ENCODE data around the gene IFFO2.

Gene IFFO2

DNA sequence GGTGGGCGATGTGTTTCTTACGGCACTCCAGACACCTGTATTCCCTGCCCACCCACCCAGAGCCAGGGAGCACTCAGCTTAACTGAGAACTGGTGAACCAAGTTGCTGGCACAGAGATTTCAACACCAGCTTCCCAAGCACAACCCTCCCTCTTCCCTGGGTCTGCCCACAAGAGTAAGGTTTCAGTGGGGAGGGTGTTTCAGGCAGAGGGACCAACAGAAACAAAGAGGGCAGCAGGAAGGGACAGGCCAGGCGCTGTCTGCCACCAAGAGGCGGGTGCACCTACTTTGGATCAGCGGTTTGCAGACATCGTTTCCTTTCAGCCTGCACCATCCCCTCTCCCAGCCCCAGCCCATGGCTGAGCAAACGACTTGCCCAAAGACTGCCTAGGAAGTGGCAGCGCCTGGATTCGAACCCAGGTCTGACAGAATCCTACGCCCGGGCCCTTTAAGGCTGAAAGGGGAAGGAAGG lies 32.2 kb downstream of the IFFO2 start:
- peaks cover 29% of the 10 kb centered on the region for H3F3A ChIP-seq (ENCODE audit: insufficient read depth, low read length)
- H3K79me2 ChIP-seq (ENCODE audit: low read length) = peaks cover 25% of the 10 kb centered on the region
- no peak overlapping the region for H3K4me3 ChIP-seq (ENCODE audit: low read length)
- no peak for DNase-seq
- H4K20me1 ChIP-seq (ENCODE audit: insufficient read depth, low read length) = no peaks in the 10 kb centered on the region
- H3K9me2 ChIP-seq (replicated peaks; ENCODE audit: insufficient read depth, low read length) = no peaks in the 10 kb centered on the region
- no peak overlapping the region for H3K9ac ChIP-seq (ENCODE audit: low read length)
- no peak for TF ChIP-seq EZH2phosphoT487 (IDR thresholded peaks at IDR 0.05; ENCODE audit: low read length)
- no peak overlapping the region for H2AFZ ChIP-seq (ENCODE audit: low read length)
- no peaks in the 10 kb centered on the region for H3K36me3 ChIP-seq (replicated peaks; ENCODE audit: insufficient read depth, low read length)
- H3K27me3 ChIP-seq (replicated peaks; ENCODE audit: insufficient read depth, low read length) = no peaks in the 10 kb centered on the region
- H3K27ac ChIP-seq (ENCODE audit: low read length) = no peak overlapping the region
- peaks cover 30% of the 10 kb centered on the region for H3K4me1 ChIP-seq (ENCODE audit: low read length)
- no peaks in the 10 kb centered on the region for H3K9me3 ChIP-seq (replicated peaks; ENCODE audit: insufficient read depth, low read length)
- H3K4me2 ChIP-seq (ENCODE audit: low read depth, low read length) = no peak overlapping the region

DNA sequence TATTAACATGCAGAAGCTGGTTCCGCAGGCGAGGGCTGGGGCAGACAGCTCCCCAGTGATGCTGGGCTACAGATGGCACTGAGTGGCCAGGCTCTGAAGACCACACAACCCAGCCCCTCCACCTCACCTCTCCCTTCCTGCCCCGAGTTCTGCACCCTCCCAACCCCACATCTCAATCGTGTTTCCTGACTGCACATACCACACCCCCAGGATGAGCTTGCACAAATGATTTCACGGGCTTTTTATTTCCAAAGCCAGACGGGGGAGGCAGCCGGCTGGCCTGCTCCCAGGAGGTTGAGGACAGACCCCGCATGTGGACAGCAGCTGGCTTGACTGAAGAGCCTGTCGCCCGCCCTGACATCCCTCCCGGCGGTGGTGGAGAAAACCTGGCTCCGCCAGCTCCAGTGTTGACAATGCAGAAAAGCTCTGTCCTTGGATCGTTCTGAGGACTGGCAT lies 32.7 kb downstream of the IFFO2 start:
- no peak overlapping the region for H2AFZ ChIP-seq (ENCODE audit: low read length)
- H3K27me3 ChIP-seq (replicated peaks; ENCODE audit: insufficient read depth, low read length) = no peaks in the 10 kb centered on the region
- no peak overlapping the region for H3K4me2 ChIP-seq (ENCODE audit: low read depth, low read length)
- H3K4me3 ChIP-seq (ENCODE audit: low read length) = no peak overlapping the region
- H3K9me3 ChIP-seq (replicated peaks; ENCODE audit: insufficient read depth, low read length) = no peaks in the 10 kb centered on the region
- TF ChIP-seq, protein P1, sequence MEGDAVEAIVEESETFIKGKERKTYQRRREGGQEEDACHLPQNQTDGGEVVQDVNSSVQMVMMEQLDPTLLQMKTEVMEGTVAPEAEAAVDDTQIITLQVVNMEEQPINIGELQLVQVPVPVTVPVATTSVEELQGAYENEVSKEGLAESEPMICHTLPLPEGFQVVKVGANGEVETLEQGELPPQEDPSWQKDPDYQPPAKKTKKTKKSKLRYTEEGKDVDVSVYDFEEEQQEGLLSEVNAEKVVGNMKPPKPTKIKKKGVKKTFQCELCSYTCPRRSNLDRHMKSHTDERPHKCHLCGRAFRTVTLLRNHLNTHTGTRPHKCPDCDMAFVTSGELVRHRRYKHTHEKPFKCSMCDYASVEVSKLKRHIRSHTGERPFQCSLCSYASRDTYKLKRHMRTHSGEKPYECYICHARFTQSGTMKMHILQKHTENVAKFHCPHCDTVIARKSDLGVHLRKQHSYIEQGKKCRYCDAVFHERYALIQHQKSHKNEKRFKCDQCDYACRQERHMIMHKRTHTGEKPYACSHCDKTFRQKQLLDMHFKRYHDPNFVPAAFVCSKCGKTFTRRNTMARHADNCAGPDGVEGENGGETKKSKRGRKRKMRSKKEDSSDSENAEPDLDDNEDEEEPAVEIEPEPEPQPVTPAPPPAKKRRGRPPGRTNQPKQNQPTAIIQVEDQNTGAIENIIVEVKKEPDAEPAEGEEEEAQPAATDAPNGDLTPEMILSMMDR (IDR thresholded peaks at IDR 0.05; ENCODE audit: low read length) = no peak
- TF ChIP-seq EZH2 (optimal IDR thresholded peaks at IDR 0.05; ENCODE audit: low read depth, low read length) = no peak
- TF ChIP-seq EZH2phosphoT487 (IDR thresholded peaks at IDR 0.05; ENCODE audit: low read length) = no peak
- no peak overlapping the region for H3K27ac ChIP-seq (ENCODE audit: low read length)
- no peaks in the 10 kb centered on the region for H3K36me3 ChIP-seq (replicated peaks; ENCODE audit: insufficient read depth, low read length)
- H3K79me2 ChIP-seq (ENCODE audit: low read length) = peaks cover 21% of the 10 kb centered on the region
- peaks cover 27% of the 10 kb centered on the region for H3F3A ChIP-seq (ENCODE audit: insufficient read depth, low read length)
- H3K9me2 ChIP-seq (replicated peaks; ENCODE audit: insufficient read depth, low read length) = no peaks in the 10 kb centered on the region
- no peak overlapping the region for H3K9ac ChIP-seq (ENCODE audit: low read length)
- no peaks in the 10 kb centered on the region for H4K20me1 ChIP-seq (ENCODE audit: insufficient read depth, low read length)
- no peak for DNase-seq
- peaks cover 26% of the 10 kb centered on the region for H3K4me1 ChIP-seq (ENCODE audit: low read length)

DNA sequence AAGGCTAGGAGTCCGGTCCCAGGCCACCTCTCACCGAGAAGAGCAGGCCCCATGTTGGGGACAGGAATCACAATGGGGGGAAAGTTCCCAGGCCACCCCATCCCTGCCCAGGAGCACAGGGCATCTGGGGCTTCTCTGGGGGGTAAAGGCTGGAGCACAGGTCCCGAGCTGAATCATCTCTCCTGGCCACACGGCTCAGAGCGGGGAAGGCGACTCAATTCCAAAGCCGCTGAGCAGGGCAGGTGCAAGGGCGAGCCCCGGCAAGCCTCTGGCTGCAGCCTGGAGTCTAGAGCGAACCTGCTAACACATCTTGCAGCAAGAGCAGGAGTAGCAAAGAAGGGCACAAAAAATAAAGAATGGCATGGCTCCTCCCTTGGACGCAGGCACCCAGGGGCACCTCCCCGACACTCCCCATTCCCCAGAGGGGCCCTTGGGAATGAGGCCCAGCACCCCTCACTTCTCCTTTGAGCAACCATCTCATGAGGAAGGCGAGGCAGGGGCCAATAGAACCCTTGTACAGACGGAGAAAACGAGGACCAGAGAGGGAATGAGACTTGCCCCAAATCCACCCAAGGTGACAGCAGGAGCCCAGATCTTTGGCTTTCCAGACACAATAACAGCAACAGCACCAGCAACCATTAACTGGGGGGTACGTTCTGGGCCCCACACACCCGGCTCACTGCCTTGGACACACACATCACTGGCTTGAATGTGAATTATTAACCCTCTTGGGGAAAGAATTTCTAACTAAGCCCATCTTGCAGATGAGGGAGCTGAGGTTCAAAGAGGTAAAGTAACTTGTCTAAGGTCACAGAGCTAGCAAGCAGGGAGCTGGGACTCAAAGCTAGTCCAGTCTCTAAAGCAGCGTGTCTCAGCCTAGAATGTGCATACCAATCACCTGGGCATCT lies 33.4 kb downstream of the IFFO2 start:
- peaks cover 14% of the 10 kb centered on the region for H3K79me2 ChIP-seq (ENCODE audit: low read length)
- no peak overlapping the region for H3K4me3 ChIP-seq (ENCODE audit: low read length)
- H3K36me3 ChIP-seq (replicated peaks; ENCODE audit: insufficient read depth, low read length) = no peaks in the 10 kb centered on the region
- H3K4me2 ChIP-seq (ENCODE audit: low read depth, low read length) = no peak overlapping the region
- no peaks in the 10 kb centered on the region for H4K20me1 ChIP-seq (ENCODE audit: insufficient read depth, low read length)
- peaks cover 20% of the 10 kb centered on the region for H3F3A ChIP-seq (ENCODE audit: insufficient read depth, low read length)
- DNase-seq = no peak
- H3K27ac ChIP-seq (ENCODE audit: low read length) = no peak overlapping the region
- peaks cover 19% of the 10 kb centered on the region for H3K4me1 ChIP-seq (ENCODE audit: low read length)
- no peak overlapping the region for H2AFZ ChIP-seq (ENCODE audit: low read length)
- TF ChIP-seq EZH2phosphoT487 (IDR thresholded peaks at IDR 0.05; ENCODE audit: low read length) = no peak
- no peaks in the 10 kb centered on the region for H3K27me3 ChIP-seq (replicated peaks; ENCODE audit: insufficient read depth, low read length)
- no peaks in the 10 kb centered on the region for H3K9me3 ChIP-seq (replicated peaks; ENCODE audit: insufficient read depth, low read length)
- H3K9ac ChIP-seq (ENCODE audit: low read length) = no peak overlapping the region
- H3K9me2 ChIP-seq (replicated peaks; ENCODE audit: insufficient read depth, low read length) = no peaks in the 10 kb centered on the region

DNA sequence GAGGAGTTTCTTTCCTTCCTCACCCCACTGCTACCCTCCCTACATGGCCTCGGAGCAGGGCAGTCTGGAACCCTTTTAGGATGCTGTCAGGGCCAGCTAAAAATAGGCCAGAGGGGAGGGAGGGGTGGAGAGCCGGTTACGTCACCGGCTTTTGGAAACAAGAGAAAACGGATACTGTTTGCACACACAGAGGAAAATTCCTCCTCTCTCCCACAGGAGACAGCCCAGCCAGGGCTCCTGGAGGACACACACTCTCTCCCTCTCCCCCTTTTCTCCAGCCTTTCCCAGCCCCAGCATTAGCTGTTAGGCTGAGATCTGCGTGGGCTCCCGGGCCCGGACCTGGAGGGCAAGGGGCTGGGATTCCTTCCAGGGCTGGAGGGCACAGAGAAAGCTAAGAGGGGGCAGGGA lies 34.2 kb downstream of the IFFO2 start:
- Histone ChIP-seq H3K4me1 (ENCODE audit: low read length) (peaks cover 11% of the 10 kb centered on the region), H3K79me2 (ENCODE audit: low read length) (peaks cover 12% of the 10 kb centered on the region), H3K36me3 (replicated peaks; ENCODE audit: insufficient read depth, low read length) (no peaks in the 10 kb centered on the region), H3K4me3 (ENCODE audit: low read length) (no peak overlapping the region), H4K20me1 (ENCODE audit: insufficient read depth, low read length) (no peaks in the 10 kb centered on the region), H3K27me3 (replicated peaks; ENCODE audit: insufficient read depth, low read length) (no peaks in the 10 kb centered on the region), H3K9me3 (replicated peaks; ENCODE audit: insufficient read depth, low read length) (no peaks in the 10 kb centered on the region), H3F3A (ENCODE audit: insufficient read depth, low read length) (peaks cover 12% of the 10 kb centered on the region), H3K4me2 (ENCODE audit: low read depth, low read length) (no peak overlapping the region), H3K9ac (ENCODE audit: low read length) (no peak overlapping the region), H3K9me2 (replicated peaks; ENCODE audit: insufficient read depth, low read length) (no peaks in the 10 kb centered on the region), H3K27ac (ENCODE audit: low read length) (no peak overlapping the region), H2AFZ (ENCODE audit: low read length) (no peak overlapping the region)
- TF ChIP-seq, protein P1 (IDR thresholded peaks at IDR 0.05; ENCODE audit: low read length) = no peak
- DNase-seq = no peak

All from MM.1S (cell line).